EL (cell line): ENCODE measurements around the gene RAB3D.
"Not testable (repeated sequence)": the region's sequence is repeated elsewhere in the genome, so short reads cannot be mapped to it uniquely, and the experiment has no call there.

ENCODE experiments used
- DNase-seq: peaks from one replicate; pipeline ENCODE4 v3.0.0-alpha.2; 2016

RAB3D gene, protein sequence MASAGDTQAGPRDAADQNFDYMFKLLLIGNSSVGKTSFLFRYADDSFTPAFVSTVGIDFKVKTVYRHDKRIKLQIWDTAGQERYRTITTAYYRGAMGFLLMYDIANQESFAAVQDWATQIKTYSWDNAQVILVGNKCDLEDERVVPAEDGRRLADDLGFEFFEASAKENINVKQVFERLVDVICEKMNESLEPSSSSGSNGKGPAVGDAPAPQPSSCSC

DNA sequence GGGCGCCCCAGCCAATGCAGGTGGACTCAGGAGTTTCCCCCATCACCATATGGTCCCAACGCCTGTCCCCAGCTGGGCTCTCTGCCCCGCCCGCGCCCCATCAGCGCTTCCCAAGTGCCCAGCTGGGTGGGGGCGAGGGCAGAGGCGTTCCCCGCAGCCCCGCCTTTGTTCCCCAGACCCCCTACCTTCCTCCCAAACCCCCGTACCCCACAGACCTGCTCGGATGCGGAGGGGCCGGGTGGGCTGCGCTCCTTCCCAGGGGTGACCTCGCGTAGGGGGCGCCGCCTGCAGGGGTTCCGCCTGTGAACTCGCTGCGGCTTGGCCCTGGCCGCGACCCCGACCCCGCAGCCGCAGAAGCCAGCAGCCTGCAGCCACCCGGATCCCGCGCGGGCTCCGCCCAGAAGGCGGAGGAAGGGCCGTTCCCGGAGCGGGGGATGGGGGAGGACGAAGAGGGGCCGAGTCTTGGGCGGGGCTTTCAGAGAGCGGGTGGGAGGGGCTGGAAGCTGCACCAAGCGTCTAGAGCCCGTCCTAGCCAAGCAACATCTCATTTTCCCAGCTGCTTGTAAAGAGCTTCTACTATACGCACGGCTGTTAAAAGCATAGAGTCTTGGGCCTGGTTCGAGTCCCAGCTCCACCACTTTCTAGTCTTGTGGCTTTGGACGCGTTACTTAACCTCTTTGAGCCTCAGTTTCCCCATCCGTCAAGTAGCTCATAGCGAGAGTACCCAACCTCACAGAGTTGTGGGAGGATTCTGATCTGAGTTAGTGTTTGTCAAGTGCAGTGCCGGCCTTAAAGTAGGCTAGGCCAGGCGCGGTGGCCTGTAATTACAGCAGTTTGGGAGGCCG lies at the start of gene RAB3D:
TSS of gene RAB3D (minus strand) at position 404 of the 845 bp plus-strand sequence. CDS start 2,258 bp downstream, outside the sequence.
- DNase-seq: peak; percentile 84

DNA sequence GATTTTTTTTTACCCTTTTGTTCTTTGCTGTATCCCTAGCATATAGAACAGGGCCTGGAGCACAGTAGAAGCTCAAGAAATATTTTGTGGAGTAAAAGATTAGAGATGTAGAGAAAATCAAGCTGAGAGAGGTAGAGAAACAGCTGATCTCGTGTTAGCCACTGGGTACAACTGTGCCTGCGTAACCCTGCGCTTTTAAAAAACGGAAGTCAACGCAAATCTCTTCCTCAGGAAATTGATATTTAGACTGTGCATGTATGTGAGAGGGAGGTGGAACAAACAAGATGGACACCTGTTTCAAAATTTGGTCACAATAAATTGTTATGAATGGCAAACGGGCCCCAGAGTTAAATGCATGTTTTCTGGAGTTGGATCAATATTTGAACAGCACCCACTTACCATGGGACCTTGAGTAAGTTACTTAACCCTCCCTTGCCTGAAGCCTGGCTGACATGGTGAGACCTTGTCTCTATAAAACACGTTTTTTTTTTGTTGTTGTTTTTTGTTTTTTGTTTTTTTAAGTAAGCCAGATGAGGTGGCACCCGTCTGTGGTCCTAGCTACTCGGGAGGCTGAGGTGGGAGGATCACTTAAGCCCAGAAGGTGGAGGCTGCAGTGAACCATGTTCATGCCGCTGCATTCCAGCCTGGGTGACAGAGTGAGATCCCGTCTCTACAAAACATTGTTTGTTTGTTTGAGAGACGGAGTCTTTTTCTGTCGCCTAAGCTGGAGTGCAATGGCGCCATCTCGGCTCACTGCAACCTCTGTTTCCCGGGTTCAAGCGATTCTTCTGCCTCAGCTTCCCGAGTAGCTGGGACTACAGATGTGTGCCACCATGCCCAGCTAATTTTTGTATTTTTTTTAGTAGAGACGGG lies 47.9 kb upstream of the RAB3D start:
- DNase-seq: no peak

DNA sequence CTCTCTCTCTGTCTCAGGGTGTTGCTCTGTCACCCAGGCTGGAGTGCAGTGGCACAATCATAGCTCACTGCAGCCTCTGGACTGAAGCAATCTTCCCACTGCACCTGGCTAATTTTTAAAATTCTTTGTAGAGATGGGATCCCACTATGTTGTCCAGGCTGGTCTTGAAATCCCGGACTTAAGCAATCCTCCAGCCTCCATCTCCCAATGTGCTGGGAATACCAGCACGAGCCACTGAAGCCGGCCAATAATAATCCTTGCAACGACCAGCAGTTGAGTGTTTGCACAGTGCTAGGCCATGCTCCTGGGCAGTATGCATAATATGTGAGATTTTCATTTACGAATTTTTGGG lies 45.3 kb upstream of the RAB3D start:
- no peak for DNase-seq

DNA sequence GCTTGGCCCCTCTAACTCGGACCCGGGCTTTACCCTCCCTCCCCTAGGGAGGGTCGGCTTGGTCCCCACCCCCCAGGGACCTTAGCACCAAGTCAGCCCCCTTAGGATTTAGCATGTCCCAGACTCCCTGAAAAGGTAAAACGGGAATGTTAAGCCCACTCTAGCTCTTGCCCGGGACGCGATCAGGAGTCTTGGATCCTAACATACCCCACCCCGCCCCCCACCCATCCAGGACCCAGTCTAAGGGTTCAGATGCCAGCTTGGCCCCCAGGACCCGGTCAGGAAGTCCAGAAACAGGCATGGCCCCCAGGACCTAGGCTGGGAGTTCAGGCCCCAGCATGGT lies 44.2 kb upstream of the RAB3D start:
- no peak for DNase-seq

DNA sequence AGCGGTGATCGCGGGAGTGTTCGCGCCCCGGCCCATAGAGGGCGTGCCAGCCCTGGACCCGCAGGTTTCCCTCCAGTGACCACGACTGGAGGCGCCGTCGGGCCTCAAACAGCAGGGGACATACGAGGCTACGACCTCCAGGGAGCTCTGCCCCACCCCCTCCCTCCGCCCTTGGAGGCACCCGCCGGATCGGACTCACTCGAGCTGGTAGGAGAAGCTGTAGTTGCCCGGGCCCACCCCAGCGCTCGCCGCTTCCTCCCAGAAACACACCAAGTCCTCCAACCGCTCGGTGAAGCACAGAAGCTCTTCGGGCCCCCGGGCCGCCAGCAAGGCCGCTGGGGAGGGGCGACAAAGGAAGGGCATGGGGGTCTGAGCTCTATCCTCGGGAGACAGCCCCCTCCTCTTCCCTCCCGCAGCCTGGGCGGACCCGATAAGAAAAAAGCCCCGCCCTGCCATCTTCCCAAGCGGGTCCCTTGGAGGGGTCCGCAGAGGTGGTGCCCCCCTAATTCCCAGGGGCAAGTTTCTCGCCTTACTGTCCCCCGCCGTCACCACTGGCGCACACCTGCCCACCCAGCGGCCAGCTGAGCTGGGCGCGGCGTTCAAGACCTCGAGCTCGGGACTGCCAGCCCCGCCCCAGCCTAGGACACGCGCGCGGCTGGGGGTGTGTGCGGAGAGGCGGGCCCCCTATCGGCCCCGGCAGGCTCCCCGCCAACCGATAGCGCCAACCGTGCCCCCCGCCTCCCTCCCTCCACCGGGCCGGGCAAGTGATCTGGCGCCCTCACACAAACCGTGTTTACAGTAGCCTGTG lies 43.6 kb upstream of the RAB3D start:
- DNase-seq: peak; percentile 50

DNA sequence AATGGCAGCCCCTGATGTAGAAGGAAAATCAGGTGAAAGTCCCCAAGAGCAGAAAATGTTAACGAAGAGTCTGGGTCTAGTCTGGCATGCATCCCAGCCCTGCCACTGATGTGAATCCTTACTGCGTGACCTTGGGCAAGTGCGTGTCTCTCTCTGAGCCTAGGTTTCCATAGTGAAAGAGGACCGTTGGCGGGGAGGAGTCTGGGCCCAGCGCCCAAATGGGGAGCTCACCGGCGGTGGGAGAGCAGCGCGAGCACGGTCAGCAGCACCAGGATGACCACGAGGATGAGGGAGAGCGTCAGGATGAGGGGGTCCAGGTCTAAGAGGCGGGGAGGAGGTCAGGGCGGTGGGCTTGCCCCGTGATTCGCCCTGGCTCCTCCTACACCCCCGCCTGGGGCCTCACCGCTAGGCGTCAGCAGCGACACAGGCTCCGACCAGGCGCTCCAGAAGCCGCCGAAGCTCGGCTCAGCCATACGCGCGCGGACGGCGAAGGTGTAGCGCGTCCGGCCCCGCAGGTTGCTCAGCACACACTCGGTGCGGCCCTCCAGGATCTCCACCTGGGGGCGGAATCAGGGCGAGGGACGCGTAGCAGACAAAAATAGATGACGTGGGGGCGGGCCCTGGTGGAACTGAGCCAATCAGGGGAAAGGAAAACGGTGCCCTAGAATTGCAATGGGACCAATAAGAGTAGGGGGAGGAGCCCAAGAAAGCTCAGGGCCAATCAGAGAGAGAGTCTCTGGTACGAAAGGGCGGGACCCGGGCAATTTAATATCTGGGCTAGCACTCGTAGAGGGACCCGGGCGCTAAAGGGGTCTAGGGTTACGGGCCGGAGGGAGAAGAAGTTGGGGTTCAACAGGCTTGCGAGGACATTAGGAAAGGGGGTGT lies 41.4 kb upstream of the RAB3D start:
- peak; percentile 98 for DNase-seq

DNA sequence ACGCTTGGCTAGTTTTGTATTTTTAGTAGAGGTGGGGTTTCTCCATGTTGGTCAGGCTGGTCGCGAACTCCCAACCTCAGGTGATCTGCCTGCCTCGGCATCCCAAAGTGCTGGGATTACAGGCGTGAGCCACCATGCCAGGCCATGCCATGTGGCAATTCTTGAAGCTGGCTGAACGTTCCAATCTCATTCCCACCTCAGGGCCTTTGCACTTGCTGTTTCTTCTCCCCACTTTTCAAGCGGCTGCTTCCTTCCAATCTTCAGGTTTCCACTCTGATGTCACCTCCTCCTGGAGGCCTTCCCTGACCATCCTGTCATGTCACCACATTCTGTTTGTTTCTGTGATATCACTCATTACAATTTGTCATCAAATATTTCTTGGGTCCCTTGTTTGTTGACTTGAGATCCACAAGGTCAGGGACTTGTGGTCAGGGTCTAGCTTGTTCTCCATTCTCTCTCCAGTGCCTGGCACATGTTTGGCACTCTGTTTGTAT lies 40.4 kb upstream of the RAB3D start:
- DNase-seq: no peak

DNA sequence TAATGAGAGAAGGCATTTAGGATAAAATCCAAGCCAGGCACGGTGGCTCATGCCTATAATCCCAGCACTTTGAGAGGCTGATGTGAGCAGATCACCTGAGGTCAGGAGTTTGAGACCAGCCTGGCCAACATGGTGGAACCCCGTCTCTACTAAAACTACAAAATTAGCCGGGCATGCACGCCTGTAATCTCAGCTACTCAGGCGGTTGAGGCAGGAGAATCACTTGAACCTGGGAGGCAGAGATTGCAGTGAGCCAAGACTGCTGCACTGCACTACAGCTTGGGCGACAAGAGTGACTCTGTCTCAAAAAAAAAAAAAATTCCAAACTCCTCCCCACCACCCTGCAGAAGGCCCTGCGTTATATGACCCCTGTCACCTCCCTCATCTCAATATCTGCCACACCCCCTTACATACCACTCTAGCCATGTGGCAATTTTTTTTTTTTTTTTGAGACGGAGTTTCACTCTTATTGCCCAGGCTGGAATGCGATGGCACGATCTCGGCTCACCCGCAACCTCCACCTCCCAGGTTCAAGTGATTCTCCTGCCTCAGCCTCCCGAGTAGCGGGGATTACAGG lies 39.9 kb upstream of the RAB3D start:
- DNase-seq: not testable (repeated sequence)

DNA sequence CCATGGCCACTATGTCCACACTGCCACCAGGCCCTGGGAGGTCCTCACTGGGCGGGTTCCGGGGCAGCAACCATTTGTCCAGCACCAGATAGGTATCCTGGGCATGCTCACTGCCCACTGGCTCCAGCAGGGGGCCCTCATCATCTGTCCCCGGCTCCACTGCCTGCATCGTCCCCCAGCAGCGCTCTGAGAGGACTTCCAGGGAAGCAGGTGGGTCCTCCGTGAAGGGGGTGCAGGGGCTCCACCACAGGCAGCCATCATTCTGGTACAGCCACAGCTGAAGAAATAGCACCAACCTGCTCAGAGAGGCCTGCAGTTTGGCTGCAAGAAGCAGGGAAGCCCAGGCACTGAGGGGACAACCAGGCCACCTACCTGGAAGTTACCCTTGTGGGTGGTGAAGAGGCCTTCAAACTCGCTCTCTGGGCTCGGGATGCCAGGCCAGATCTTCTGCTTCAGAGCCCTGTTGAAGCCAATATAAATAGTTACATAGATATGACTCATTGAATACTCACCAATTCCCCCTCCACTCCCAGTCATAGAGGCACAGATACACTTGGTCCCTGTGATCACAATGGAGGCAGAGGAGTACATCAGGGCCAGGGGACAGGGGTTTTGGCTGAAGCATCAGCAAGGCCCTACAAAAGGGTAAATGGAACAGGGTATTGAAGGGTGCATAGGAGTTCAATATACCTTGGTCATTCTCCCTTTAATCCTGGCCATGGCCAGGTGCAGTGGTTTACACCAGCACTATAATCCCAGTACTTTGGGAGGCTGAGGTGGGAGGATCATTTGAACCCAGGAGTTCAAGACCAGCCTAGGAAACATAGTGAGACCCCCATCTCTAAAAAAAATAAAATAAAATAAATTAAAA lies 39.1 kb upstream of the RAB3D start:
- DNase-seq: peak; percentile 81

DNA sequence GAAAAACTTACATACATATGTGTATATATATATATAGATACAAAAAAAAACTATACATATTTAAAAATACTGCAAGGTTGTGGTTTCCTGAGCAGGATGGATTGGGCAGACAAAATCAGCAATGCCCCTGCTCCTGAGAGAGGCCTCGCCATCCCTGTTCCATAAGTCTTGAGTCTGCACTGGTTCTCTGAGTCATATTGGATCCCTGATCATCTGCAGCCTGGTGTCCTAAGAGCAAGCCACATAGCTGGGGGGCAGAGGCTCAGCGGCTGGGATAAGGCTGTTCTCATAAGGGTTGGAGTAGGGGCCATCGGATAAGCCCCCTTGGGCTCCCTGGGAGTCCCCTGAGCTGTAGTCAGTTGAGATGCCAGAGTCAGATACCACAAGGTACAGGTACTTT lies 38.3 kb upstream of the RAB3D start:
- DNase-seq: peak; percentile 57

DNA sequence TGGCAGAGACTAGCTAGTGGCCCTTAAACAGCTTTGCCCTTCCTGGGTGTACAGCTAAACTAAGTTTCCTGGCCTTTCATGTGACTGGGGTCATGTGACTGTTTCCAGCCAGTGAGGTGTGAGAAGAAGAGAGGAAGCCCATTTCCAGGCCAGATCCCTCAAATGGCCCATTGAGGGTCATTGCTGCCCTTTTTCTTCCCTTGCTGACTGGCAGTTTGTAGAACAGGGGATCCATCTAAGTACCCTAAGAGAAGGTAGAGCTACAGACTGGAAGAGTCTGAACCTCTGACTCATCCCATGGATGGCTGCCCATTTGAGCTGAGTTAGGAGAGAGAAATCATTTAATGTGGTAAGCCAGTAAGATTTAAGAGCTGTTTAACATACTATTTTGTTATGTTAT lies 37.8 kb upstream of the RAB3D start:
- DNase-seq: peak; percentile 89

DNA sequence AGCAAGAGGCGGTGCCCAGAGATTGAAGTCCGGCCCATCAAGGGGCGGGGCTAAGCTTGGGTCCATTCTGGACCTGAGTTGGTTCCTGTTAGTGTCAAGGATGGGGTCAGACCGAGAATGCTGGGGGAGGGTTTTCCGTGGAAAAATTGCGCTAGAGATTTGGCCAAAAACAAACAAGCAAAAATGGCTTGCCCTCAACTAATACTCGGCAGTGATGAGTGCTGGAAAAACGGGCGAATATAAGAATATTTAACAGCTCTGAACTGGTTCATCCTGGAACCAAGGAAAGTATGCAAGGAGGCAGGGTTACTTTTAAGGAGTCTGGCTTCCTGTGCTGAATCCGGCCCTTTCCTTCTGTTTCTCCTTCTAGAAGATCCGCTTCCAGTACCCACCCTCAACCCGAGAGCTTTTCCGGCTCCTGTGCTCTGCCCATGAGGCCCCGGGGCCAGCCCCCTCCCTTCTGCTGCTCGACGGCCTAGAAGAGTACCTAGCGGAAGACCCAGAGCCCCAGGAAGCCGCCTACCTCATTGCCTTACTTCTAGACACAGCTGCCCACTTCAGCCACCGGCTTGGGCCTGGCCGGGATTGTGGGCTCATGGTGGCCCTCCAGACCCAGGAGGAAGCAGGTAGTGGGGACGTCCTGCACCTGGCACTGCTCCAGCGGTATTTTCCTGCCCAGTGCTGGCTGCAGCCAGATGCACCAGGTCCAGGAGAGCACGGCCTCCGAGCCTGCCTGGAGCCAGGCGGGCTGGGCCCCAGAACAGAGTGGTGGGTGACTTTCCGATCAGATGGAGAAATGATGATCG lies 35.9 kb upstream of the RAB3D start:
- DNase-seq: no peak

DNA sequence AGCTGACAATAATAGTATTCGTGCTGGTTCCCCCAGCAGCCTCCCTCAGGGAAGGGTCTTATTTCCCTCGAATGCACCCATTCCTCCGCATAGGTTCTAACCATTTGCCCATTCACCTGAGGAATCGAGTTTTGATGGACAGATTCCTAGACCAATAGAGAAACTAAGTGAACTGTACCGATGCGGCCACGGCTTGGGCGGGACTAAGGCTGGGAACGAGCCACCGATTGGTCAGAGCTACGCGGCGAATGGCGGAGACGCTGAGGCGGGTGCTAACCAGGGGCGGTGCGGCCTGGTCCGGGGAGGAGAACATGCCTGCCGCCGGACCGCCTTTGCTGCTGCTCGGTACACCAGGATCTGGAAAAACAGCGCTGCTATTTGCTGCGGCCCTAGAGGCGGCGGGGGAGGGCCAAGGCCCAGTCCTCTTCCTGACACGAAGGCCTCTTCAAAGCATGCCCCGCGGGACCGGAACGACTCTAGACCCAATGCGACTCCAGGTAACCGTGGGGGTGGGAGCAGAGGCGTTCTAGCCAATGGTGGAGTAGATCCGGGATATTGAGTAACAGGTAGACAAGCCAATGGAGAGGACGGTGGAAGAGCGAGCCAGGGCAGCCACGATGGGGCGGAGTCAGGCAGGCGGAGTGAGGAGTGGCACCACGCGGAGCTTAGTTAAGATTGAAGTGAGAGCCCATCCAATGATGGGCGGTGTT lies 35.1 kb upstream of the RAB3D start, which contains the start of gene SWSAP1:
TSS of gene SWSAP1 (plus strand) at position 234 of the 710 bp plus-strand sequence. CDS start at position 249, 15 bp downstream.
- DNase-seq: peak; percentile 100

DNA sequence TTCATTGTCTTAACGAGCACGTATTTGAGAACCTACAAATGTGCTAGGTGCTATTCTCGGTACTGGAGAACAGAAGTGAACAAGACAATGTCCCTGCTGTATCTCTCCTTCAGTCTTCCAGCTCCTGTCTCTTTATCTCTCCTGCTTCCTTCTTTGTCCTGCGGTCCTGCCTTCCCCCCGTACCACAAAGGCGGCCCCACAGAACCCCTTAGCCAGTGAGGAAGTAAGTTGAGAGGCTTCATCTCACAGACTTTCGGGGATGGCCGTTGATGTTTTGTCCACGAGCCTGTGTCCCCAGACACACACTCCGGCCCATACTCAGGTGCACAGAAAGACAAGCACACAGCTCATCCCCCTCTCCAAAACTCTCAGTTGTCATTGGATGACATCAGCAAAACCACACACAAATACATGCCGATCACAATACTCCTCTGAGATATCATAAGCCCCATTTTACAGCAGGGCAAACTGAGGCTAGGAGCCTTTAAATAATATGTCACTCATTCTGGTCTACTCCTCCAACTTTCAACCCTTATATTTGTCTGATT lies 34.5 kb upstream of the RAB3D start:
- no peak for DNase-seq

DNA sequence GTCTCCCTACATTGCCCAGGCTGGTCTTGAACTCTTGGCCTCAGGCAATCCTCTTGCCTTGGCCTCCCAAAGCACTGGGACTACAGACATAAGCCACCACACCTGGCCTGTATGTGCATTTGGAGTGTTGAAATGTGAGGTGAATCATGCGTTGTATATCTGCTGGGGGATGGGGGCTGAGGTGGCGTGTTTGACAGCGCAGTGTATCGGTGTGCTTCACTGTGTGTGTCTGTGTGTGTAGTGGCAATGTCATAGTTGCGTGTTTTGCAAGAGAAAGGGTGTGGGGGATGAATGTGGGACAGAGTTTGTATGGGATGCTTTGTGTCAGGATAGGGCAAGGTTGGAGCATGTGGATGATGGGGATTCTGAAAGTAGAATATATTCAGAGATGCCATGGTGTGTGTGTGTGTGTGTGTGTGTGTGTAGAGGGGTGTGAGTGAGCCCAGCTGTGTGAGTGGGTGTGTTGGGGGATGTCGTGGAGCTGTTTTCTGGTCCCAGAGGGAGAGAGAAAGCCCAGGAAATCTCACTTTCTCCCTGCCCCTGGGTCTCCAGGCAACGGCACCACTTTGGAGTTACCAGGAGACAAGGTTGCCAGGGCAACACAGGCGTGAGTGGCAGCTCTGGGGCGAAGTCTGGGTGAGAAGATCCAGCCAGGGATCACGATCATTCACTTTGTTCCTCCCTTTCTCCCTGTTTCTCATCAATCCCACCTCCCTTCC lies 33.9 kb upstream of the RAB3D start:
- no peak for DNase-seq

DNA sequence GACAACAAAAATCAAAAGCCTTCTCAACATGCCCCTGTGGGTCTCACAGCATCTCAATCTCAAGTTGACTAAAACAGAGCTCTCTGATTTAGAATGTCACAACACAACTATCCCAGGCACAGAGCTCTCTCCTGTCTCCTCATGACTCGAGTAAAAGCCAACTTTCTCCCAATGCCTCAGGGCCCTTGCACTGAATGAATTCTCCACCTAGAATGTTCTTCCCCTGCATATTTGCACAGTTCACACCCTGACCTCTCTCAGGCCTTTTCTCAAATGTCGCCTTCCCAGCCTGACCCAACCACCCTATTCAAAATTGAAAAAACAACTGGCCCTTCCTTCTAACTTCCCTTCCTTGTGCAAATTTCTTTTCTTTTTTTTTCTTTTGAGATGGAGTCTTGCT lies 31.3 kb upstream of the RAB3D start:
- DNase-seq: no peak

DNA sequence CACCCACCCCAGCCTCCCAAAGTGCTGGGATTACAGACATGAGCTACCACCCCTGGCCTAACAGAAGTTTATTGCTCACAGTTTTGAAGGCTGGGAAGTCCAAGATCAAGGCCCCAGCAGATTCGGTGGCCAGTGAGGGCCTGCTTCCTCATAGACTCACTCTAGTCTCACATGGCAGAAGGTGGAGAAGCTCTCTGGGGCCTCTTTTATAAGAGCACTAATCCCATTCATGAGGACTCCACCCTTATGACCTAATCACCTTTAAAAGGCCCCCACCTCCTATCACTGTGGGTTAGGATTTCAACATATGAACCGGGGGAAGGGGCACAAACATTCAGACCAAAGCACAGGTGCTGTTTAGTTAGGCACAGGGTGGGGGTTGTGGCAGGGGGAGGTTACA lies 28.1 kb upstream of the RAB3D start:
- DNase-seq: no peak
